ENCODE data around the gene PAGR1.
"Not testable (repeated sequence)": the region's sequence is repeated elsewhere in the genome, so short reads cannot be mapped to it uniquely, and the experiment has no call there.

Gene PAGR1

GRCh38 chr16:29793153-29793552 lies 22.8 kb upstream of the PAGR1 start:
- DNase-seq: not testable (repeated sequence)

GRCh38 chr16:29794231-29794710 lies 21.7 kb upstream of the PAGR1 start:
- no peak for DNase-seq

GRCh38 chr16:29802416-29802935 lies 13.5 kb upstream of the PAGR1 start:
- DNase-seq: no peak

- no peak for DNase-seq
These were observed 11.9 kb upstream of the PAGR1 start for GRCh38 chr16:29804020-29804419.

GRCh38 chr16:29804455-29805231 lies 11.3 kb upstream of the PAGR1 start:
- no peak for DNase-seq

GRCh38 chr16:29805232-29806098 lies 10.5 kb upstream of the PAGR1 start:
- DNase-seq: peak; percentile 98

GRCh38 chr16:29806099-29806579 lies 9.8 kb upstream of the PAGR1 start, which contains the start of gene MAZ:
Gene MAZ (plus strand): TSS chr16:29806529. CDS start chr16:29806702, 173 bp downstream.
- no peak for DNase-seq

GRCh38 chr16:29806641-29807425 lies 9.1 kb upstream of the PAGR1 start:
- DNase-seq: peak; percentile 53

- peak; percentile 94 for DNase-seq
These were observed 8.3 kb upstream of the PAGR1 start for GRCh38 chr16:29807426-29808218.

- no peak for DNase-seq
These were observed 7.6 kb upstream of the PAGR1 start for GRCh38 chr16:29808219-29808900.

- no peak for DNase-seq
These were observed 6.8 kb upstream of the PAGR1 start for GRCh38 chr16:29809031-29809747.

GRCh38 chr16:29809850-29810698 lies 5.9 kb upstream of the PAGR1 start:
- no peak for DNase-seq

GRCh38 chr16:29810699-29811169 lies 5.2 kb upstream of the PAGR1 start:
- no peak for DNase-seq

GRCh38 chr16:29811170-29811895 lies 4.6 kb upstream of the PAGR1 start:
- peak; percentile 96 for DNase-seq

- DNase-seq: peak; percentile 63
These were observed 3.9 kb upstream of the PAGR1 start, which contains the start of gene PRRT2 for GRCh38 chr16:29811896-29812665. Gene PRRT2 (plus strand): TSS chr16:29812193. CDS start chr16:29813055, 862 bp downstream.

GRCh38 chr16:29812754-29813643 lies 3.0 kb upstream of the PAGR1 start:
- DNase-seq: no peak

Measured in fibroblast of skin of right quadriceps (primary cell).